ENCODE data around the gene IRS2.

The IRS2 gene

GRCh38 chr13:109728791-109729731 lies 57.3 kb downstream of the IRS2 start:
- DNase-seq (ENCODE audit: low read depth): peak; percentile 25

- DNase-seq (ENCODE audit: low read depth): no peak
Measured at GRCh38 chr13:109728061-109728460, 58.3 kb downstream of the IRS2 start.

DNA sequence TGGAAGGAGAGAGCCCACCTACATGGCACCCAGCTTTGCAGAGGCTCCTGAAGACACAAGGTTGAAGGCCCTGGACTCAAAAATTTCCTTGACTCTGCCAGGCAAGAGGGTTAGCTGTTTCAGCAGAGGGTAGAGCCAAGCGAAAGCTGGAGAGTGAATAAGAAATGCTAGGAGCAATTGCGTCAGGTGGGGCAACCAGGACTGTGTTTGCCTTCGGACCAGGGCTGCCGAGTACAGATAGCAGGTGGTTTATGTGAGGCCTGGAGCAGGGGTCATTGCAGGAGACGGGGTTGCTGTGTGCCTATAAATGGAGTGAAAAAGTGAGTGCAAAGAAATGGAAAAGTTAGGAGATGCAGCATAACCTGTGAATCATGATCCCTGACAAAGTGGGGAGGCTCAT lies 59.1 kb downstream of the IRS2 start:
- no peak for DNase-seq (ENCODE audit: low read depth)

DNA sequence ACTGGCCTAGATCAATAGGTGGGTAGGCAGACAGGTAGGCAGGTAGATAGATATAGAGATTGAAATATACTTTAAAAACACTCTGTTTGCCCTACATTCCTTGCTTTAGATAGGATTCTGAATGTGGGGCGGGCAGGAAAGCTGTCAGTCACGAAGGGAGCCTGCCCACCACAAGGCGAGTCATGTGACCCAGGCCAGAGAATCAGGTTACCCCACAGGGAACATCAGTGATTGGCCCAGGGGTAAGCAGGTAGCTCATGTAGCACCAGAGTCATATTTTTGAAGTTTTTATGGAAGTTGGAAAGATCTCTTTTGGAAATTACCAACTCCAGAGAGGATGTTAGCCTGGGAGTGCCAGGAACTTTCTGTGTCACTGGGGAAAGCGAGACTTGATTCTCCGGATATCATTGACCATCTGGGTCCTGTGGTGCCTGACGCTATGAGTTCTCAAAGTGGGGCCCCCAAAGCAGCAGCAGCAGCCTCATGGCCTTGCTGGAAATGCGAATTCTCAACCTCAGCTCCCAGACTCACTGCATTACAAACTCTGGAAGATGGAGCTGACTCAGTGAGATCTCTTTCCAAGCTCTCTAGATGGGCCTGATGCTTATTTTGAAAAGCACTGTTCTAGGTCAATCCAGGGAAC lies 60.3 kb downstream of the IRS2 start:
- no peak for DNase-seq (ENCODE audit: low read depth)

- no peak for DNase-seq (ENCODE audit: low read depth)
Measured at GRCh38 chr13:109725297-109725696, 61.1 kb downstream of the IRS2 start.

DNA sequence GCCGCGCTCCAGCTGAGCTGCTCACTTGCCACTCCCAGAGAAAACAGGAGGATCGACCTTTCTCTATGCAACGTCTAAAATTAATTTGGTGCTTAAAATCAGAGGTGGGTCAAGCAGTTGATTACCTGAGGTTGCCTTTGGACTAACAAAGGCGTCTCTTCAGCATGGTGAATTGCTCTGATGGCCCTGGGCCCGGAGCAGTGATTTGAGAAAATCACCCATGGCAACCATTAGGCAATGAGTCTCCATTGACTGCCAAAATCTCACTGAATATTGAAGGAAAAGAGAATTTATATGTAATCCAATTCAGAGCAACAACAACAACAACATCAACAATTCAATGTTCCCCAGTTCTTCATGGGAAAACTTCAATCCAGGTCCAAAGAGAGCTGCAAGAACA lies 61.8 kb downstream of the IRS2 start:
- no peak for DNase-seq (ENCODE audit: low read depth)

DNA sequence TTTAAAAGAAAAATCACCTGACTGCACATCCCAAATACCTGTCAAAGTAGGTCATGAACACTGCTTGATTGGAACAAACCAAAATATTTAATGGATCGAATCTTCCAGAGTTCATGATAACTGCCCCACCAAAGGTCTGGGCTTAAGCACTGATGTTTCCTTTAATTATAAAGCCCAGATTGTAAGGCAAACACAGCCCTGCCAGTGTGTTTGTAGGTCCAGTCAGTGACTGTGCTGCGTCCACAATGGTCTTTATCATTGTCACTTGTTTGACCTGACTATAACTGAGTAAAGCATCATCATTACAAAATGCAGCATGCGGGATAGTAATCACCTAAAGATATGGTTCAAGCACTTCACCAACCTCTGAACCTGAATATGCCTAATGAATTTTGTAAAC lies 63.3 kb downstream of the IRS2 start:
- no peak for DNase-seq (ENCODE audit: low read depth)

DNA sequence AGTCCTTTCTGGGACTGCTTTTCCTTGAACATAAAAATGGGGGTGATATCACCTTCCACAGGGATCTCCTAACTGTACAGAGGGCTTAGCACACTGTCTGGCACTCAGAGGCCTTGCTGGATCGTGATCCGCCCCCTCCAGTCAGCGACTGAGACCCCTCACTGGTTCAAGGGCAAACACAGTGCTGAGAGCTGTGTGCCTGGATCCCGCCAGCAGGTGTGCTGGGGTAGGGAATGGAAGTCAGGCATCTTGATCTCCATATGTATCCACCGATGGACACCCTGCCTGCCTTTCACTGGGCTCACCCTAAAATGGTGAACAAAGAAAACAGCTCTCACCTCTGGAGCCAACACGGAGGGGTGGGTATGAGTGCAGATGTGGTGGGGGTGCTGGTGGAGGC lies 64.3 kb downstream of the IRS2 start:
- DNase-seq (ENCODE audit: low read depth): no peak

GRCh38 chr13:109720758-109721184 lies 65.6 kb downstream of the IRS2 start:
- DNase-seq (ENCODE audit: low read depth): no peak

DNA sequence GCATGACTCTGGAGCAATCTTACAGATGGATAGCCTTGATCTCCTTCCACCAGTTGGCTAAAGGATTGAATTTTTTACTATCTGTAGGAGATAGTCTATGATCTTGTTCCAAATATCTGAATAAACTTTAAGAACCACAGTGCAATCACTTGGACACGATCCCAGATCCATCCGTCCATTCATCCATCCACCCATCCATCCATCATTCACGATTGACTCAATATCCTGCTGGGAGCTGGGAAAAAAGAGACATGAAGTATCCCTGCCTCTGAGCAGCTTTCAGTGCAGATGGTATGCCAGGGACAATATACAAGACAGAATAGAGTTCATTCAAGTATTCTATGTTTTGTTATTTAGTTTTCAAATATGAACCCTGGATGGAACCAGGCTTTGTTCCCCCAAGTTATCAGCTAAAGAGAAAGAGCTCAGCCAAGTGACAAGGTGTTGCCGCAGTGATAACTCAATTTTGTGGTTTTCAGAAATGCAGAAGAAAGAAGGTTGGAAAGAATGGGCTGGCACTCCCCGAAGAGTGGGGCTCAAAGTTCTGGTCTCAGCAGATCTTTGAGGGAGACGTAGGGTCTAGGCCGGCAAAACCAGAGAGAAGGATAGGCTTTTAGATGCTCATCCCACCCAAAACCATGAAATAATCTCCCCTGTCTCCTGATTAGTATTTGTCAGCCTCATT lies 66.3 kb downstream of the IRS2 start:
- no peak for DNase-seq (ENCODE audit: low read depth)

DNA sequence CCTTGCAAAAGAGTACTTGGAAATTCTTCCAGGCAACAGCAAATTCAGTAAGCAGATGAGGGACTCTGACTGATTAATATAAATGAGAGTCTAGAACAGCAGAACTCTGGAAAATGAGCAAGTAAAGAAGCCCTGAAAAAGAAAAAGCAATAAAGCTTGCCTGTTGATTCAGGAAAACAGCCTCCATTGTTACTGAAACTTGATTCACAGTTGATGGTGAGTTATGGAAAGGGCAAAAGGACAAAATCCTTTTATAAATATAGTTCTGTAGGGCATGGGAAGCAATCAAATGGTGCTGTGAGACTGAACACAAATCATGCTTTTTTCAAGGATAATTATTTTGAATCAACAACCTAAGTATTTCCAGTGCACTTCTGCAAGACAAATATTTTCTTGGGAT lies 67.7 kb downstream of the IRS2 start:
- DNase-seq (ENCODE audit: low read depth): no peak

DNA sequence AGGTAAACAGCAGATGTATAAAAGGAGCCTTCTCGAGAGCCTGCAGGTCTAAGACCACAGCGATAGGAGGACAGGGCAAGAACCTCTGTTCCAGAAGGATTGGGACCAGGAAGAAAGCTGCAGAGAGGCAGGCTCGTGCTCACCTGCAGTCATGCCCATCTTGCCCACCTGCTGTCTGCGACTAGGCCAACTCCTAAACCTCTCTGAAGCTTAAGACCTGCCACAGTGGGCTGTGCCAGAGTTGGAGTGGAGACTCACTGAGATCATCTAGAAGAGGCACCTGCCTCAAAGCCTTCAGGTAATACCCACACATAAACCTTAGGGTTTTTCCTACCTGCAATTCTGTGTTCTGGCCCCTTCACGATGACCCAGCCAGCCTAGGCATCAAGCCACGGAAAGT lies 68.7 kb downstream of the IRS2 start:
- no peak for DNase-seq (ENCODE audit: low read depth)

DNA sequence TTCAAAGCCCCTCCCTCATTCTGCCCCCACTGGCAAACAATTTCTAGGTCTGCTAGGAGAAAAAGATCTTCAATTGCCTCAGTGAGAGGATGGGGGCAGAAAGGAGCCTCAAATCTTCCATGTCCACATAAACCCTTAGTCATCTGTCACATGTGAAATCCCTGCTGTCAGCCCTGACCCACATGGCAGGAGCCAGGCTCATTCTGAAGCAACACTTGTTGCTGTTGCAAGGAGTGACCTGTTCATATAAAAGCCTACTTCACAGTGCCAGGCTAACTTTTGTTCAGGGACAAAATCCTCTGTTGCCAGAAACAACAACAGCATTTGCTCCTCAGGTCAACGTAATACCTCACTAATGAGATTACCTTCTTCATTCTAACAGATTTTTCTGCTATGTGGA lies 70.5 kb downstream of the IRS2 start:
- DNase-seq (ENCODE audit: low read depth): peak; percentile 30

GRCh38 chr13:109713681-109714080 lies 72.7 kb downstream of the IRS2 start:
- DNase-seq (ENCODE audit: low read depth): no peak

DNA sequence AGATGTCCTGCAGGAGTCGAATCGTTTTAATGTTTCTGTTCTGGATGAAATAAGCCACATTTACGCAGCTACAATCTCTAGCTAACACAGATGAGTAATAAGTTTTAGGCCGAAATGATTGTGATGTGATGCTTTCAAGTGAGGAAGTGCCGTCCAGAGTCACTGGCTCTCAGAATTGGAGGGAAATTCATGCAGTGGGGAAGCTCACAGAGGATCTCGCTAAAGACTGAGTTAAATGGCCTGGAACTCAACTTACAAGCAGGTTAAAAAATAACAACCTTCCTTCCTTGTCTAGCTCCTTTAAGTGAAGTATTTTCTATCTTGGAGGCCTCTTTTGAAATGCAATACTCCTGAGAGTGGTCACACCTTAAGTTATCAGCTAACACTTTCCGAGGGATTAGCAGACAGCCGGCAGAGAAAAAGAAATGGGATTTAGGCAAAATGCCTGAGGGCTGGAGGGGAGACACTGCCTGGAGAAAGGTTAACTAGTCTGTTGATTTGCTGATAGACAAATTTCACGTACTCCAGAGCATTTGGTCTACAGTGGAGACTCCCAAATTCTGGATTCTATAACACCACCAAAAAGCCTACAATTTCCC lies 74.2 kb downstream of the IRS2 start:
- DNase-seq (ENCODE audit: low read depth): no peak

- DNase-seq (ENCODE audit: low read depth): no peak
Measured at GRCh38 chr13:109707742-109708617, 78.4 kb downstream of the IRS2 start.

GRCh38 chr13:109707044-109707741 lies 79.2 kb downstream of the IRS2 start:
- DNase-seq (ENCODE audit: low read depth): no peak

GRCh38 chr13:109706015-109706715 lies 80.2 kb downstream of the IRS2 start:
- DNase-seq (ENCODE audit: low read depth): no peak

DNA sequence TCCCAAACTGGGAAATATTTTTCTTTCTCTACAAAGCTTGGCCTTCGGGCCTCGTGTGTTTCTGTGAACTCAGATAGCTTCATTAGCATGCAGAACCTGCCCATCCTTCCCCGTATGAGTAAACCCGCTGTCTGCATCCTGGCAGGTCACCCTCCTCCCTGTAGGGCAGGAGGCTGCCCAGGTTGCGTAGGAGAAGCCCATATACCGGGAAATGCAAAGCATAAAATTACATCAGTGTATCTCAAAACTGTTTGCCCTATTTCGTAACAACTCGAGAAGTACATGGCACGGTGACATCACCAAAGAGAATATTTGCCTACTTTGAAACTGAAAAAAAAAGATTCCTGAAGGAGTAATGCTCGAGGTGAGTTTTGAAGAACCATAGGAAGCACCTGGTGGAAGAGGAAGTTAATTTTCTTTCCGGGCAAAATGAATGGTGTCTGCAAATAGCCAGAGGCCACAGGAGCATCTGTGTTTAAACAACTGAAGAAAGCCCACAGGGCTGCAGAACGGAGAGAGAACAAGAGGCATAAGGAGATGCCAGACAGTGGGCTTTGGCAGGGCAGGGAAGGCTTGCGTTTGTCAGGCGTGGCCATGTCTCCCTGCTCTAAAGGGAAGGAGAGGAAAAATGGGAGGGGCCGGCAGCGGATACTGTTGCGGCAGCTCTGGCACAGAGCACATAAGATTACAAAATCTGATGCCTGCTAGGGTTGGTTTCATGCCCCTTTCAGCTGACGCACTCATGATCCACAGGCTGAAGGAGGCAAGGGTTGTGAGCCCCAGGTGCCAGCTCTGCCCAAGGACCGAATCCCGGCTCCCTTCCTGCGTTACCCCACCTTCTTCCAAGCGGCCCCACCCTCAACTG lies 81.4 kb downstream of the IRS2 start:
- no peak for DNase-seq (ENCODE audit: low read depth)
